ENCODE results near the gene GCG.

Gene GCG

GRCh38 chr2:162100579-162100978 is 51.5 kb downstream of the GCG start:
- DNase-seq (ENCODE audit: low read depth in 2 of 2), result no peak

GRCh38 chr2:162099836-162100235 is 52.2 kb downstream of the GCG start:
- DNase-seq (ENCODE audit: low read depth in 2 of 2), result no peak
